CD4-positive, alpha-beta T cell (primary cell): ENCODE data around the gene VWA3B. TPM values are rescaled to one million over a fixed set of nuclear protein-coding genes. Genes with fewer than 3 reads are reported as not detected.
"Not testable (repeated sequence)": the region's sequence is repeated elsewhere in the genome, so short reads cannot be mapped to it uniquely, and the experiment has no call there.

Experiments used
- ATAC-seq: fragments of 200-7000 bp; cut with Tn5 transposase; one replicate; pipeline ENCODE4 v1.10.0; 2022; ENCODE audit warnings: mild to moderate bottlenecking; ENCODE audit not compliant: poor library complexity
- CTCF ChIA-PET: fragments of 350-600 bp; sonication (Branson Sonifier 250); formaldehyde crosslinking; loops from one replicate; lab custom pipeline; 2021; ENCODE audit warnings: antibody characterized with exemption, inconsistent platforms; lab: Charles Lee
- POLR2A ChIA-PET: fragments of 350-600 bp; sonication (Branson Sonifier 250); formaldehyde crosslinking; loops from one replicate; lab custom pipeline; 2021; ENCODE audit warnings: antibody characterized with exemption, inconsistent platforms; lab: Charles Lee
- DNase-seq, 14 experiments: peaks; one replicate each; pipeline ENCODE4 v3.0.0-alpha.2; 2013 to 2020; ENCODE audit warnings: mixed read lengths in 2 of 14
- H3K27ac ChIP-seq, 2 donors: one replicate each; pipeline versions ENCODE4 v1.5.1 to v1.7.0; 2013; ENCODE audit warnings: low read length in 2 of 2, low read depth in 1 of 2, mild to moderate bottlenecking in 1 of 2
- H3K27me3 ChIP-seq, 2 experiments: 1 replicate in 1 of 2; 2 replicates in 1 of 2; pipeline versions ENCODE4 v1.6.1 to v1.7.0; 2013; ENCODE audit warnings: low read length in 2 of 2, control low read depth in 1 of 2, mild to moderate bottlenecking in 1 of 2, moderate library complexity in 1 of 2; ENCODE audit not compliant: insufficient read depth in 2 of 2, control insufficient read depth in 1 of 2
- H3K36me3 ChIP-seq: one replicate; pipeline ENCODE4 v1.6.1; 2013; ENCODE audit warnings: low read length, control low read depth; ENCODE audit not compliant: insufficient read depth
- H3K4me1 ChIP-seq: one replicate; pipeline ENCODE4 v1.6.1; 2013; ENCODE audit warnings: low read length, control low read depth; ENCODE audit not compliant: insufficient read depth
- H3K4me3 ChIP-seq: one replicate; pipeline ENCODE4 v1.5.1; 2013; ENCODE audit warnings: mild to moderate bottlenecking, low read length, moderate library complexity
- H3K9me3 ChIP-seq, 2 experiments: 1 replicate in 1 of 2; 2 replicates in 1 of 2; pipeline versions ENCODE4 v1.6.1 to v1.7.0; 2013; ENCODE audit warnings: low read length in 2 of 2, mild to moderate bottlenecking in 2 of 2, control low read depth in 1 of 2, moderate library complexity in 1 of 2; ENCODE audit not compliant: control insufficient read depth in 1 of 2, insufficient read depth in 1 of 2
- H3K27ac Mint-ChIP-seq: one replicate; pipeline ENCODE4 v1.8.0; 2020; ENCODE audit warnings: mixed read lengths
- H3K27me3 Mint-ChIP-seq: one replicate; pipeline ENCODE4 v1.8.0; 2021; ENCODE audit warnings: mixed read lengths
- H3K36me3 Mint-ChIP-seq: one replicate; pipeline ENCODE4 v1.8.0; 2021; ENCODE audit warnings: low read depth, mixed read lengths
- H3K4me1 Mint-ChIP-seq: one replicate; pipeline ENCODE4 v1.8.0; 2021; ENCODE audit warnings: low read depth, mixed read lengths
- H3K4me3 Mint-ChIP-seq: one replicate; pipeline ENCODE4 v1.8.0; 2020; ENCODE audit warnings: mild to moderate bottlenecking, mixed read lengths
- H3K9me3 Mint-ChIP-seq: one replicate; pipeline ENCODE4 v1.8.0; 2020; ENCODE audit warnings: mixed read lengths
- CTCF ChIP-seq: fragments of 200-600 bp; IDR thresholded peaks from one replicate; pipeline ENCODE4 v1.8.0; 2022; ENCODE audit warnings: antibody characterized with exemption, mild to moderate bottlenecking
- intact Hi-C, 2 experiments: fragments of 100-400 bp; cut with DNase I in 1 of 2; cut with micrococcal nuclease in 1 of 2; formaldehyde crosslinking; loops; one replicate each; pipeline versions ENCODE4 v1.15.1 to v1.9.0; 2023 to 2025; cut with DNase I, micrococcal nuclease
- total RNA-seq, 174 experiments: library from RNA in 2 of 174; stranded (reverse) in 2 of 174; gene quantifications; one replicate each; pipeline ENCODE4 v1.2.3 and lab custom pipeline; 2021 to 2026

VWA3B gene
- total RNA-seq, 2 experiments from 2014 or later = not detected

DNA sequence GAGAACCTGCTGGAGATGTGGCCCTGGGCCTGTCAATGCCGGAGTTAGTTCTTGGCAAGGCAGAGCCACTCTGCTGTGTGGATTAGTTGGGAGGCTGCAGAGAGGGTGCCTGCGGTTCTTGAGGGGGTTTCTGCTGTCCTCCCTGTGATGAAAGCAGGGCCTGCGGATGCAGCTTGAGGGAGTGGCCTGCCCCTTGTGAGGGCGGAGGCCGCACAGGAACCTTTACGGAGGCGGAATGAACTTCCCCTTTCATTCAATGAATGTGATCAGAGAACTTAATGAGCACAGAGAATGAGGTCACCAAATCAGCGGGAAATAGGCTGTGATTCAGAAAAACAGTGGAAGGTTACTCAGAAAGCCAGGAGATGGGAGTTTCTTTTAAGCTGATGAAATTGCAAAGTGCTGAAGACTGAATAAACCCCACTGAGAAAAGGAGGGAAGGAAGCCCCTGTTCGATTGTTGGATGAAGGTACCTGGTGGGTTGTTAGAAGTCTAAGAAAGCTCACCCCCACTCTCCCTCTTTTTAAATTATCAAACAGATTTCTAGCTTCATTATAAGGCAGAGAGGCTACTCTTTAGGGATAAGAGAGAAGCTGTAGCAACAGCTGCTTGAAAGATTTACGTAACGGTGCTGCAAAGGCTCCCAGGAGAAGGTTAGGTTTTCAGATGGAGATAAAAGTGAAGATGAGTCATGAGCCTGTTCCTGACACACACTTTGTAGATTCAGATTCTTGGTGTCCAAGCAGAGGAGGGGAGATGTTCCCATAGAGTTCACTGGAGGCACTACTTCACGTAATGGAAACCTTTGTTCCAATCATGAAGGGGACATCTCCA is 47.4 kb downstream of the VWA3B start:
- H3K9me3 ChIP-seq = no peaks in the 10 kb centered on the region
- no peak overlapping the region for H3K27ac ChIP-seq
- Mint-ChIP-seq H3K27me3 (peaks cover 22% of the 10 kb centered on the region), H3K36me3 (no peaks in the 10 kb centered on the region), H3K4me3 (no peak overlapping the region), H3K4me1 (no peaks in the 10 kb centered on the region), H3K9me3 (no peaks in the 10 kb centered on the region), H3K27ac (no peak overlapping the region)
- peaks cover 0 to 5% of the 10 kb centered on the region in 2 experiments for H3K27me3 ChIP-seq
- intact Hi-C loops = loop anchor here in 1 of 2 experiments (5.0 kb wide), 1 partner anchor 573 kb away; no protein-coding TSS in a partner anchor
- no peaks in the 10 kb centered on the region for H3K36me3 ChIP-seq
- no peak overlapping the region for H3K4me3 ChIP-seq
- H3K4me1 ChIP-seq = peaks cover 3% of the 10 kb centered on the region
- ChIA-PET CTCF (no interaction called here), POLR2A (no interaction called here)
- TF ChIP-seq CTCF = no peak
- DNase-seq (peak in 3 of 14 experiments; percentile 27 to 74 (median 65)), ATAC-seq (no peak)

- Histone ChIP-seq H3K36me3 (no peaks in the 10 kb centered on the region), H3K27ac (no peak overlapping the region), H3K4me3 (no peak overlapping the region), H3K4me1 (peaks cover 3% of the 10 kb centered on the region), H3K27me3 (peaks cover 0 to 3% of the 10 kb centered on the region in 2 experiments), H3K9me3 (no peaks in the 10 kb centered on the region)
- DNase-seq (no peak), ATAC-seq (no peak)
- H3K27me3 Mint-ChIP-seq = peaks cover 12% of the 10 kb centered on the region
- TF ChIP-seq CTCF = no peak
- CTCF ChIA-PET = no interaction called here
- no peaks in the 10 kb centered on the region for H3K36me3 Mint-ChIP-seq
- intact Hi-C loops = no loop called here
- no peak overlapping the region for H3K4me3 Mint-ChIP-seq
- no peaks in the 10 kb centered on the region for H3K4me1 Mint-ChIP-seq
- POLR2A ChIA-PET = no interaction called here
- no peak overlapping the region for H3K27ac Mint-ChIP-seq
- H3K9me3 Mint-ChIP-seq = no peaks in the 10 kb centered on the region
These were observed 50.2 kb downstream of the VWA3B start for GRCh38 chr2:98137196-98137595.

DNA sequence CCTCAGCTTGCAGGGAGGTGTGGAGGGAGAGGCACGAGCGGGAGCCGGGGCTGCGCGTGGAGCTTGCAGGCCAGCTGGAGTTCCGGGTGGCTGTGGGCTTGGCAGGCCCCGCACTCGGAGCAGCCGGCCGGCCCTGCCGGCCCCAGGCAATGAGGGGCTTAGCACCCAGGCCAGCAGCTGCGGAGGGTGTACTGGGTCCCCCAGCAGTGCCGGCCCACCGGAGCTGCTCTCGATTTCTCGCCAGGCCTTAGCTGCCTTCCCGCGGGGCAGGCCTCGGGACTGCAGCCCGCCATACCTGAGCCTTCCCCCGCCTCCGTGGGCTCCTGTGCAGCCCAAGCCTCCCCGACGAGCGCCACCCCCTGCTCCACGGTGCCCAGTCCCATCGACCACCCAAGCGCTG is 52.0 kb downstream of the VWA3B start:
- H3K4me1 ChIP-seq, DNase-seq, intact Hi-C loops, H3K27me3 Mint-ChIP-seq, H3K27me3 ChIP-seq, ATAC-seq, H3K4me3 Mint-ChIP-seq, H3K4me3 ChIP-seq, POLR2A ChIA-PET, H3K27ac ChIP-seq, H3K36me3 Mint-ChIP-seq, H3K27ac Mint-ChIP-seq, H3K4me1 Mint-ChIP-seq, H3K36me3 ChIP-seq, H3K9me3 Mint-ChIP-seq, CTCF ChIA-PET, H3K9me3 ChIP-seq: not testable (repeated sequence)
